GM10266 (cell line): ENCODE measurements around the gene GPC5.

Experiments used
- DNase-seq: peaks from one replicate; pipeline ENCODE4 v3.0.0; 2012; ENCODE audit errors: extremely low spot score
- CTCF ChIP-seq: IDR thresholded peaks from 2 replicates; pipeline ENCODE4 v1.5.1; 2012; ENCODE audit warnings: mild to moderate bottlenecking, low read depth; ENCODE audit not compliant: control insufficient read depth, insufficient read depth; ENCODE audit errors: missing control alignments

GPC5 gene

GRCh38 chr13:91572439-91572838 is 174.0 kb downstream of the GPC5 start:
- DNase-seq = no peak
- no peak for TF ChIP-seq CTCF

GRCh38 chr13:91572944-91573598 is 174.7 kb downstream of the GPC5 start:
- no peak for DNase-seq
- TF ChIP-seq CTCF = no peak

- TF ChIP-seq CTCF = no peak
Measured at GRCh38 chr13:91574766-91575165, 176.3 kb downstream of the GPC5 start.

GRCh38 chr13:91576590-91576989 is 178.2 kb downstream of the GPC5 start:
- no peak for TF ChIP-seq CTCF
- no peak for DNase-seq

More at GRCh38 chr13:91574766-91575165, 176.3 kb downstream of the GPC5 start:
- no peak for DNase-seq

GRCh38 chr13:91579320-91579719 is 180.9 kb downstream of the GPC5 start:
- no peak for TF ChIP-seq CTCF
- no peak for DNase-seq

- DNase-seq = no peak
- no peak for TF ChIP-seq CTCF
Measured at GRCh38 chr13:91580749-91581148, 182.3 kb downstream of the GPC5 start.

- no peak for DNase-seq
- no peak for TF ChIP-seq CTCF
Measured at GRCh38 chr13:91586609-91587008, 188.2 kb downstream of the GPC5 start.
